Lower lobe of right lung (tissue), 2 donors: ENCODE measurements around the gene RSAD1. TPM values are rescaled to one million over a fixed set of nuclear protein-coding genes. Genes with fewer than 3 reads are reported as not detected.

Source experiments
- ATAC-seq, 2 donors: fragments of 200-7000 bp; cut with Tn5 transposase; one replicate each; pipeline ENCODE4 v1.9.1; 2020 to 2022; ENCODE audit warnings: mild to moderate bottlenecking in 2 of 2, moderate library complexity in 2 of 2
- DNase-seq: peaks from one replicate; pipeline ENCODE4 v3.0.0-alpha.2; 2020
- H3K27ac ChIP-seq: fragments of 200-600 bp; one replicate; pipeline ENCODE4 v1.8.0; 2022
- H3K27me3 ChIP-seq: fragments of 200-600 bp; one replicate; pipeline ENCODE4 v1.8.0; 2022; ENCODE audit warnings: low read depth
- H3K36me3 ChIP-seq: fragments of 200-600 bp; one replicate; pipeline ENCODE4 v1.8.0; 2022; ENCODE audit warnings: mild to moderate bottlenecking
- H3K4me1 ChIP-seq: fragments of 200-600 bp; one replicate; pipeline ENCODE4 v1.8.0; 2022
- H3K4me3 ChIP-seq: fragments of 200-600 bp; one replicate; pipeline ENCODE4 v1.8.0; 2022; ENCODE audit warnings: mild to moderate bottlenecking
- H3K9me3 ChIP-seq: fragments of 200-600 bp; one replicate; pipeline ENCODE4 v1.8.0; 2022
- CTCF ChIP-seq: fragments of 200-600 bp; IDR thresholded peaks from one replicate; pipeline ENCODE4 v1.8.0; 2022; ENCODE audit warnings: antibody characterized with exemption, mild to moderate bottlenecking
- intact Hi-C: fragments of 100-400 bp; cut with DNase I; formaldehyde crosslinking; loops from one replicate; pipeline ENCODE4 v1.11.0; 2022
- total RNA-seq: library from RNA; stranded (reverse); fragmentation: NEBNext Ultra II Directional; extraction: Animal tissue kit (Norgen Biotek cat#: 25700); gene quantifications from one replicate; pipeline ENCODE4 v1.2.1, GENCODE V29; 2021
- donor health status: DM: no; HTN: yes; CAD: no; lungs with severe emphysema.

RSAD1 gene
- total RNA-seq, 1 donor from 2014 or later: 29.2 TPM

GRCh38 chr17:50508573-50509460, 30.2 kb downstream of the RSAD1 start:
- intact Hi-C loops: no loop called here
- Histone ChIP-seq H3K9me3 (no peaks in the 10 kb centered on the region), H3K4me3 (peak overlapping the region; percentile 68), H3K4me1 (peaks cover 8% of the 10 kb centered on the region), H3K27ac (peak overlapping the region; percentile 75), H3K36me3 (no peaks in the 10 kb centered on the region), H3K27me3 (no peaks in the 10 kb centered on the region)
- ATAC-seq (peak in 1 of 2 donors; percentile 4), DNase-seq (no peak)
- no peak for TF ChIP-seq CTCF

- intact Hi-C loops: no loop called here
- no peak for TF ChIP-seq CTCF
- no peak overlapping the region for H3K27ac ChIP-seq
- no peaks in the 10 kb centered on the region for H3K36me3 ChIP-seq
- no peaks in the 10 kb centered on the region for H3K9me3 ChIP-seq
- DNase-seq: no peak
- no peak overlapping the region for H3K4me3 ChIP-seq
- peaks cover 8% of the 10 kb centered on the region for H3K4me1 ChIP-seq
- no peak for ATAC-seq
- H3K27me3 ChIP-seq: no peaks in the 10 kb centered on the region
Observed at GRCh38 chr17:50511058-50511457, 32.4 kb downstream of the RSAD1 start.

GRCh38 chr17:50513495-50513894, 34.8 kb downstream of the RSAD1 start:
- Histone ChIP-seq H3K4me3 (no peak overlapping the region), H3K9me3 (no peaks in the 10 kb centered on the region), H3K36me3 (no peaks in the 10 kb centered on the region), H3K4me1 (peaks cover 7% of the 10 kb centered on the region), H3K27ac (no peak overlapping the region), H3K27me3 (no peaks in the 10 kb centered on the region)
- intact Hi-C loops: no loop called here
- no peak for TF ChIP-seq CTCF
- DNase-seq: no peak
- no peak for ATAC-seq

- no peak overlapping the region for H3K4me3 ChIP-seq
- H3K36me3 ChIP-seq: no peaks in the 10 kb centered on the region
- TF ChIP-seq CTCF: no peak
- no peaks in the 10 kb centered on the region for H3K9me3 ChIP-seq
- DNase-seq: no peak
- intact Hi-C loops: no loop called here
- no peak overlapping the region for H3K27ac ChIP-seq
- H3K27me3 ChIP-seq: no peaks in the 10 kb centered on the region
- no peak for ATAC-seq
- no peaks in the 10 kb centered on the region for H3K4me1 ChIP-seq
Observed at GRCh38 chr17:50514388-50514787, 35.7 kb downstream of the RSAD1 start.

- no peaks in the 10 kb centered on the region for H3K27me3 ChIP-seq
- H3K9me3 ChIP-seq: no peaks in the 10 kb centered on the region
- no peak overlapping the region for H3K27ac ChIP-seq
- no peaks in the 10 kb centered on the region for H3K36me3 ChIP-seq
- no peak for TF ChIP-seq CTCF
- DNase-seq: no peak
- H3K4me3 ChIP-seq: no peak overlapping the region
- no peaks in the 10 kb centered on the region for H3K4me1 ChIP-seq
- intact Hi-C loops: no loop called here
- no peak for ATAC-seq
Observed at GRCh38 chr17:50514936-50515702, 36.5 kb downstream of the RSAD1 start.
